T-helper 9 cell (primary cell): ENCODE data around the gene TMEM248.

ENCODE experiments used
- DNase-seq: peaks from one replicate; pipeline ENCODE4 v3.0.0-alpha.2; 2020

TMEM248 gene

GRCh38 chr7:67006965-67007364, 85.9 kb downstream of the TMEM248 start:
- no peak for DNase-seq
